Occipital lobe (tissue), 2 donors: Measurements from ENCODE around the gene GNB1. TPM values are rescaled to one million over a fixed set of nuclear protein-coding genes. Genes with fewer than 3 reads are reported as not detected.

Experiments used
- DNase-seq: peaks from one replicate; lab custom pipeline; 2025; lab: John Stamatoyannopoulos, UW
- total RNA-seq: library from RNA; depleted of rRNA; stranded (reverse); fragments of >200 nt; gene quantifications from one replicate; pipeline ENCODE4 v1.2.3, GENCODE V29; 2014

The GNB1 gene
- total RNA-seq, 1 donor from 2014 or later = 144 TPM

DNA sequence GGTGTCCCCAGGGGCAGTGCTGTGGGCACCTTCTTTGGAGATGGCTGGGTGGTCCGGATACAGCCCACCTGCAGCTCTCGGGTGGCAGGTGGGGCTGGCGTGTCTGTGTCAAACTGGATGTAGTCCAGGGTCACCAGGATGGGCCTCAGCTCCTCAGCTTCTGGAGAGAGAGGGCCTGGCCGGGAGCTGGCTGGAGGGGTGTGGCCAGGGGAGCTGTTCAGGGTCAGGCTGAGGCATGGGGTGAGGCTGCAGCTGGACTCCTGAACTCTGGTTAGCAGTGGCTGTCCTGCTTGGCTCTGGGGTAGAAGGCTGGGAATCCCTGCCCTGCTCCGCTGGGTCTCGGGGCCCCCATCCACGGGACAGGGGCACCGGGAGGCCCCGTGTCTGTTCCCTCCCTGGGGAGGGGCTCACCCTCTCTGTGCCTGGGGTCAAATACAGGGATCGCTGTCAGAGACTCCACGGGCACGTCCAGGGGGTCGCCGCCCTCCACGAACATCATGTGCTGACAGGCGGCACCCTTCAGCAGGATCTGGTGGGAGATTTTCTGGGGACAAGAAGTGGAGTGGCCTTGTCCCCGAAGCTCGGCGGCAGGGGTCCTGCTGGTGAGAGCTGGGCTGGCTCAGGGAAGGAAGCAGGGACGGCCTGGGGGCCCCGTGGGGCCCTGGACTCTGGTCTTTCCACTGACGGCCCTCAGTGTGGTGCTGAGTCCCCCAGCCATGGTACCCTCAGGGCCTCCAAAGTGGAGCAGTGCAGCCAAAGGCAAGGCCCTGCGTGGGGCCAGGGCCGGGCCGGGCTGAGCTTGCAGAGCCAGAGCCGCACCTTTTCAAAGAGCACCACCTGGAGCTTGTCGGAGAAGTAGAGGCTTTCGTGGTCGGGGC lies 32.3 kb upstream of the GNB1 start:
- no peak for DNase-seq

GRCh38 chr1:1922702-1922955 lies 31.7 kb upstream of the GNB1 start:
- no peak for DNase-seq

DNA sequence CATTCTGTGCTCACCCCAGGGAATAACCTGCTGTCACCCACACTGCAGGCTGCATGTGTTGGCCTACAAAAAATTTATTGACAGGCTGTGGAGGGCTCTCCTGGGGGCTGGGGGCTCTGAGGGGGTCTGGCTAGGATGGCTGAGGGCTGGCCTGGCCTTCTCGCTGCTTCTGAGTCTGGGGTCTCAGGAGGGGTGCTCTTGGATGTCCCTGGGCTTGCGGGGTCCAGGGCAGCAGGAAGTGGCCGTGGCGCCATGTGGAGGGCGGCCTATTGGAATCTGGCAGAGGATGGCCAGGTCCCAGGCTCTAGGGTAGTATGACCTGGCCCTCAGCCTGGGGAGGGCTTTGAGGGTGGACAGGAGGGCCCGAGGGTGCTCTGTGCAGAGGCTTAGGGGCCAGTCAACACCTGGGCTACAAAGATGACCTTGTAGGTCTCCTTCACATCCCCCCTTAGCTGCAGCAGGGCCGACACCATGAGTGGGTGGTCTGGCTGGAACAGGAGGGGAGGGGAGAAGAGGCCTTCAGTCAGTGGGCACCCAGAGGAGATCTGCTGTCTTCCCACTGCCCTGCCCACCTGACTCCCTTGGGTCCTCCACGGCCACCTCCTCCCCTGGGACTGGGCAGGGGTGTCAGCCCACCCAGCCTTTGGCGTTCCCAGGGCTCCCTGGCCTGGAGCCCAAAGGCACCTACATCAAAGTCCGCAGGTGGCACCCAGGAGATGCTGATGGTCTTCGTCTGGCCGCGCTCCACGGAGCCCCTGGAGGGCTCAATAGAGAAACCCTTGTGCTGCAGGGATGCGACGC lies 31.2 kb upstream of the GNB1 start:
- DNase-seq = no peak

GRCh38 chr1:1921459-1921862 lies 30.6 kb upstream of the GNB1 start:
- DNase-seq = no peak

- no peak for DNase-seq
These were observed 29.9 kb upstream of the GNB1 start for GRCh38 chr1:1920608-1921458.

DNA sequence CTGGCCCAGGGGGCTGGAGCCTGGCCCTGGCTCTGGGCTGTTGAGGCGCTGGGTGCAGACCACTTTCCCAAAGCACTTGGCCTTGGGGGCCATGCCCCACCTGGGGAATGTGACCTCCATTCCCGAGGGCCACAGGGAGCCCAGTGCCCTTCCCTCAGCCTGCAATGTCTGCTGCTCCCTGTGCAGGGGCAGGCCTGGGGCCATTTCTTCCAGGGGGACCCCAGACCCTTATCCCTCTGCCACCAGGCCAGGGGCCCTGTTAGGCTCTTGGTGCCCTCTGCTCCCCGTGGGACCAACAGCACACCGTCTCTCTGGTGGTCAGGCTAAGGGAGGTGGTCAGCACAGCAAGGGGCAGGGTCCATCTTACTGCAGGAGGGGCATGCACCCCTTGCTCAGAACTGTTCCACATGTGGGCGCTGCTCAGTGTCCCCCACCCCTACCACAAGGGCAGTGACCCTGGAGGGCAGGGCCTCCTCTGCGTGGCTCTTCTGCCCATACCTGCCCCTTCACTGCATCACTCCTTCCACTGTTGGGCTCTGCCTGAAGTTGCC lies 29.2 kb upstream of the GNB1 start:
- DNase-seq = no peak

DNA sequence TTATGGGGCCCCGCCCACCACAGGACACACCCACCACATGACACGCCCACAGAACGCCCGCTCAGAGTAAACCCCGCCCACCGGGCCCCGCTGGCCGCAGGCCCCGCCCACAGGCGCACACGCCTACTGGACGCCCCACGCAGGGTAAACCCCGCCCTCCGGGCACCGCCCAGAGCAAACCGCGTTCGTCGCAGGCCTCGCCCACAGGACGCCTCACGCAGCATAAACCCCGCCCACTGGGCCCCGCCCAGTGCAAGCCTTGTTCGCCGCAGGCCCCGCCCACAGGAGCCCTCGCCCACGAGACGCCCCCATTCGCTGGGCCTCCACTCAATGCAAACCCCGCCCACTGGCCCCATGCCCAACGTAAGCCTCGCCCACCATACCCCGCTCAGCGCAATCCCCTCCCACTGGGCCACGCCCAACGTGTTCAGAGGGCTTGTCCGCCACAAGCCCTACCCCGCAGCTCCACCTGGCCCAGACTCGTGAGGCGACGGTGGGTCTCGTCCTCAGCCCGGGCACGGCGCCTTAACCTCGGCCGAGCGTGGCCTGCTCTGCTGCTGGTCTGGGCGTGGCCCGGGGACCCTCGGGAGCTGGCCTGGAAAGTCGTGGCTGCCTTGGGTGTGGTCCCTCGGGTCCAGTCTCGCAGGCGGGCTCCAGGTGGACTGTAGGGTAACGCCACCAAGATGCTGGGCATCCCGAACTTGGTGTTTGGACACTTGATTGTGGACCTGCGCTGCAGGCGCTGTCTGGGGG lies 28.6 kb upstream of the GNB1 start:
- peak; percentile 86 for DNase-seq

- DNase-seq = no peak
These were observed 28.0 kb upstream of the GNB1 start, which contains the start of gene TMEM52 for GRCh38 chr1:1918901-1919303. Gene TMEM52 (minus strand): TSS chr1:1919279. CDS start chr1:1919265, 14 bp downstream.

GRCh38 chr1:1917995-1918900 lies 27.4 kb upstream of the GNB1 start:
- no peak for DNase-seq

DNA sequence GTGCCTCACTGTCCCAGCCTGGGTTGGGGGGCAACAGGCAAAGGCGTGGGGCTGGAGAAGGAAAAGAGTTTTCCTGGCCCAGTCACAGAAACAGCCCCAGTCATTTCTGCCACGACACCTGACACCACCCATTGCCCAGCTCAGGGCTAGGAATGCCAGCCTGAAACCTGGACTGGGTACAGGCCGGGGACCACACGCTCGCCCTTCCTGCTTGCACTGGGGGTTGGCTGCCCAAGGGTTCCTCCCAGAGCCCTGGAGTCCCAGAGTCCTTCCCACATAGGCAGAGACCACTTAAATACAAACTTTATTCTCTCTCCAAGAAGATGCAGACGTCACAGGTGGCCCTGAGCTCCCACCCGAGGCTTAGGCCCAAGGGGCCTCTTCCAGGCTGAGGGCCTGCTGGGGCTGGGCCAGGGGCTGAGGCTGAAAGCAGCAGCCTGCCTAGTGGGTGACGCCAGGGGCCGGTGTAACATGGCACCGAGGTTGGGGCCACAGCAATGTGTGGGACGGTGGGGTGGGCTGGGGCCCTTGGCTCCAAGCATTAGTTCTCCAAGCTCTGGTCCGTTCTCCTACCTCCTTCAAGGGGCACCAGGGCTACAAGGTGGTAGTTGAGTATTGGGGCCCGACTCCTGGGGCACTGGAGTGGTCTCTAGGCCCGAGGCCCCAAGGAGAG lies 26.6 kb upstream of the GNB1 start:
- no peak for DNase-seq

GRCh38 chr1:1916851-1917251 lies 26.0 kb upstream of the GNB1 start:
- no peak for DNase-seq

DNA sequence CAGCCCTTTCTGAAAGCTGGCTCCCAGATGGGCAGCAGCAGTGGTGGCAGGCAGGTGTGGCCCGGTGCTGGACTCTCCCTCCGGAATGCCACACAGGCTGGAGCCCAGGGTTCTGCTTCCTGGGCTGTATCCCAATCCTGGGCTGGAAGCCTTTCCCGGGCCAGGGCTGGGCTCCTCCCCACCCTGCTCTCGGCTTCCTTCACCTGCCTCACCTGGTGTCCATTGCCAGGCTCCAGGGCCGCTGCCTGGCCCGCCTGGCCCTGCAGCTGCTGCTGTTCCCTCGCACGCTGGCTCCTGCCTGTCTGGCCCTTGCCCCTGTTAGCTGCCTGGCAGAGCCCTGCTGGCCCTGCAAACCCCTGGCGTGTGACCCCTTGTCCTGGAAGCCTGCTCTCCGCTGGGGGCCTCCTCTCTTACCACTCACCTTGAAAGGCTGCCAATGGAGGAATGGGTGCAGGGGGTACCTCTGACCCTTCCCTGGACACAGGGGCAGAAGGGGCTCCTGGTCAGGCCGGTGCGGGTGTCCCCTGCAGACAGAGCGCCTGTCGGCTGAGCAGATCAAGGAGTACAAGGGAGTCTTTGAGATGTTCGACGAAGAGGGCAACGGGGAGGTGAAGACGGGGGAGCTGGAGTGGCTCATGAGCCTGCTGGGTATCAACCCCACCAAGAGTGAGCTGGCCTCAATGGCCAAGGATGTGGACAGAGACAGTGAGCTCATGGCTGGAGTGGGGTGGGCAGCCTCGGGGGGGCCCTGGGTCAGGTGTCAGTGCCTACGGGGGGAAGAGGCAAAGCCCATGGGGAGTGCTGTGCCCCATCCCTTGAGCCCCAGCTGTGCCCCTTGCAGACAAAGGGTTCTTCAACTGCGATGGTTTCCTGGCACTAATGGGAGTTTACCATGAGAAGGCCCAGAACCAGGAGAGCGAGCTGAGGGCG lies 25.3 kb upstream of the GNB1 start:
- no peak for DNase-seq

- DNase-seq = no peak
These were observed 24.2 kb upstream of the GNB1 start, which contains the start of gene CALML6 for GRCh38 chr1:1914971-1915692. Gene CALML6 (plus strand): TSS chr1:1915260. CDS start chr1:1915281, 21 bp downstream.

- no peak for DNase-seq
These were observed 23.4 kb upstream of the GNB1 start for GRCh38 chr1:1914101-1914970.

GRCh38 chr1:1911350-1912041 lies 20.6 kb upstream of the GNB1 start:
- DNase-seq = no peak
